H9 (cell line): ENCODE measurements around the gene PM20D1. TPM values are rescaled to one million over a fixed set of nuclear protein-coding genes. Genes with fewer than 3 reads are reported as not detected.
"Not testable (repeated sequence)": the region's sequence is repeated elsewhere in the genome, so short reads cannot be mapped to it uniquely, and the experiment has no call there.

Source experiments
- DNase-seq: peaks from one replicate; pipeline ENCODE4 v3.0.0-alpha.2; 2017
- H2AFZ ChIP-seq: one replicate; pipeline ENCODE4 v1.6.1; 2013; ENCODE audit warnings: mild to moderate bottlenecking, low read length, control low read depth, moderate library complexity
- H2AK5ac ChIP-seq: 2 replicates; pipeline ENCODE4 v1.6.1; 2013; ENCODE audit warnings: low read length, control low read depth, mixed read lengths; ENCODE audit not compliant: insufficient read length
- H2BK120ac ChIP-seq: one replicate; pipeline ENCODE4 v1.6.1; 2013; ENCODE audit warnings: low read depth, mild to moderate bottlenecking, low read length, control low read depth, inconsistent platforms; ENCODE audit not compliant: poor library complexity, severe bottlenecking
- H2BK12ac ChIP-seq: 2 replicates; pipeline ENCODE4 v1.6.1; 2013; ENCODE audit warnings: low read length, control low read depth, mixed read lengths, low read depth; ENCODE audit not compliant: insufficient read length
- H2BK15ac ChIP-seq: 2 replicates; pipeline ENCODE4 v1.6.1; 2013; ENCODE audit warnings: low read depth, low read length, control low read depth
- H2BK20ac ChIP-seq: one replicate; pipeline ENCODE4 v1.6.1; 2013; ENCODE audit warnings: low read depth, mild to moderate bottlenecking, low read length, control low read depth, inconsistent platforms; ENCODE audit not compliant: poor library complexity, severe bottlenecking
- H2BK5ac ChIP-seq: 2 replicates; pipeline ENCODE4 v1.6.1; 2013; ENCODE audit warnings: low read length, control low read depth, mixed read lengths; ENCODE audit not compliant: insufficient read length
- H3K14ac ChIP-seq: 2 replicates; pipeline ENCODE4 v1.6.1; 2013; ENCODE audit warnings: low read length, control low read depth; ENCODE audit not compliant: insufficient read depth
- H3K18ac ChIP-seq: 2 replicates; pipeline ENCODE4 v1.6.1; 2013; ENCODE audit warnings: low read depth, mild to moderate bottlenecking, mixed read lengths, low read length, control low read depth; ENCODE audit not compliant: insufficient read length
- H3K23ac ChIP-seq: 2 replicates; pipeline ENCODE4 v1.6.1; 2013; ENCODE audit warnings: low read length, control low read depth, mixed read lengths, low read depth; ENCODE audit not compliant: insufficient read length
- H3K23me2 ChIP-seq: 2 replicates; pipeline ENCODE4 v1.6.1; 2013; ENCODE audit warnings: low read depth, mild to moderate bottlenecking, mixed read lengths, low read length, control low read depth; ENCODE audit not compliant: insufficient read length, poor library complexity, severe bottlenecking
- H3K27ac ChIP-seq: 2 replicates; pipeline ENCODE4 v1.5.1; 2013; ENCODE audit warnings: low read length, control low read depth, mixed read lengths, low read depth; ENCODE audit not compliant: insufficient read length
- H3K27me3 ChIP-seq: 2 replicates; pipeline ENCODE4 v1.6.1; 2013; ENCODE audit warnings: low read length, control low read depth, inconsistent platforms; ENCODE audit not compliant: insufficient read depth
- H3K4ac ChIP-seq: 2 replicates; pipeline ENCODE4 v1.6.1; 2013; ENCODE audit warnings: low read depth, mild to moderate bottlenecking, control low read depth, inconsistent platforms, low read length, moderate library complexity
- H3K4me1 ChIP-seq: 2 replicates; pipeline ENCODE4 v1.6.1; 2013; ENCODE audit warnings: low read length, control low read depth, inconsistent platforms; ENCODE audit not compliant: insufficient read depth
- H3K4me2 ChIP-seq: 2 replicates; pipeline ENCODE4 v1.6.1; 2013; ENCODE audit warnings: low read length, control low read depth, mixed read lengths; ENCODE audit not compliant: insufficient read length, insufficient read depth
- H3K56ac ChIP-seq: 2 replicates; pipeline ENCODE4 v1.6.1; 2013; ENCODE audit warnings: low read depth, mild to moderate bottlenecking, mixed read lengths, low read length, control low read depth; ENCODE audit not compliant: insufficient read length
- H3K79me1 ChIP-seq: 2 replicates; pipeline ENCODE4 v1.6.1; 2013; ENCODE audit warnings: low read depth, mild to moderate bottlenecking, moderate library complexity, low read length, control low read depth, inconsistent platforms; ENCODE audit not compliant: insufficient read depth, poor library complexity, severe bottlenecking
- H3K79me2 ChIP-seq: 2 replicates; pipeline ENCODE4 v1.6.1; 2013; ENCODE audit warnings: low read length, control low read depth, inconsistent platforms; ENCODE audit not compliant: insufficient read depth
- H3K9ac ChIP-seq: 2 replicates; pipeline ENCODE4 v1.6.1; 2013; ENCODE audit warnings: low read length, control low read depth, mixed read lengths; ENCODE audit not compliant: insufficient read length; ENCODE audit errors: extremely low read depth
- H3K9me3 ChIP-seq: one replicate; pipeline ENCODE4 v1.6.1; 2013; ENCODE audit warnings: low read depth, low read length, inconsistent platforms; ENCODE audit not compliant: control insufficient read depth
- H3T11ph ChIP-seq: one replicate; pipeline ENCODE4 v1.6.1; 2013; ENCODE audit warnings: mild to moderate bottlenecking, low read length, control low read depth, inconsistent platforms
- H4K20me1 ChIP-seq: one replicate; pipeline ENCODE4 v1.6.1; 2013; ENCODE audit not compliant: control insufficient read depth, insufficient read length, insufficient read depth
- H4K5ac ChIP-seq: 2 replicates; pipeline ENCODE4 v1.6.1; 2013; ENCODE audit warnings: low read depth, mild to moderate bottlenecking, mixed read lengths, low read length, control low read depth; ENCODE audit not compliant: insufficient read length
- H4K8ac ChIP-seq: replicated peaks from 2 replicates; pipeline ENCODE4 v1.6.1; 2013; ENCODE audit warnings: low read length, control low read depth, mixed read lengths, low read depth; ENCODE audit not compliant: insufficient read length
- H4K91ac ChIP-seq: 2 replicates; pipeline ENCODE4 v1.6.1; 2013; ENCODE audit warnings: low read depth, mild to moderate bottlenecking, moderate library complexity, mixed read lengths, low read length, control low read depth; ENCODE audit not compliant: insufficient read length
- H3K27ac Mint-ChIP-seq, 3 experiments: 2 replicates in 2 of 3; 3 replicates in 1 of 3; pipeline ENCODE4 v1.8.0; 2020 to 2021; ENCODE audit warnings: mixed read lengths in 3 of 3, mild to moderate bottlenecking in 1 of 3, moderate library complexity in 1 of 3
- H3K27me3 Mint-ChIP-seq: 2 replicates; pipeline ENCODE4 v1.8.0; 2021; ENCODE audit warnings: low read depth, mild to moderate bottlenecking, moderate library complexity, mixed read lengths
- H3K36me3 Mint-ChIP-seq, 3 experiments: 2 replicates in 2 of 3; 3 replicates in 1 of 3; pipeline ENCODE4 v1.8.0; 2020 to 2021; ENCODE audit warnings: low read depth in 3 of 3, mixed read lengths in 3 of 3; ENCODE audit not compliant: insufficient read depth in 1 of 3
- H3K4me1 Mint-ChIP-seq, 2 experiments: 2 replicates each; pipeline ENCODE4 v1.8.0; 2020; ENCODE audit warnings: mixed read lengths in 2 of 2
- H3K4me3 Mint-ChIP-seq, 2 experiments: 2 replicates in 1 of 2; 3 replicates in 1 of 2; pipeline ENCODE4 v1.8.0; 2020 to 2021; ENCODE audit warnings: mild to moderate bottlenecking in 2 of 2, mixed read lengths in 2 of 2, moderate library complexity in 1 of 2
- H3K9me3 Mint-ChIP-seq, 2 experiments: 2 replicates in 1 of 2; 3 replicates in 1 of 2; pipeline ENCODE4 v1.8.0; 2020; ENCODE audit warnings: mild to moderate bottlenecking in 2 of 2, mixed read lengths in 2 of 2, moderate library complexity in 1 of 2
- CTCF ChIP-seq: fragments of 200-600 bp; sonication (generic); conservative IDR thresholded peaks from 3 replicates; pipeline ENCODE4 v1.8.0; 2021; ENCODE audit warnings: antibody characterized with exemption, mild to moderate bottlenecking
- WGBS: extraction: QIAGEN DNeasy Blood & Tissue Kit; methylation state at CpG from one replicate; pipeline ENCODE4 v1.1.7; 2013; ENCODE audit warnings: missing lambda C conversion rate, low lambda C conversion rate, mixed read lengths; ENCODE audit not compliant: insufficient read length; ENCODE audit errors: extremely low coverage; 5-methylcytosine and 5-hydroxymethylcytosine counted together
- total RNA-seq: library from RNA; stranded (reverse); gene quantifications from 2 replicates; pipeline ENCODE4 v1.2.1, GENCODE V29; 2021

Gene PM20D1
- total RNA-seq, 1 experiment from 2014 or later, result not detected

GRCh38 chr1:205896351-205896750 lies 46.4 kb upstream of the PM20D1 start:
- no peak for DNase-seq
- Histone ChIP-seq H3K23ac (no peak overlapping the region), H2BK5ac (no peak overlapping the region), H4K20me1 (no peaks in the 10 kb centered on the region), H4K91ac (no peak overlapping the region), H3K14ac (no peak overlapping the region), H2AFZ (no peak overlapping the region), H2BK120ac (no peak overlapping the region), H3K27me3 (no peaks in the 10 kb centered on the region), H2BK15ac (no peak overlapping the region), H3K4me1 (no peaks in the 10 kb centered on the region), H3K4me2 (no peak overlapping the region), H2AK5ac (no peak overlapping the region), H3T11ph (no peak overlapping the region), H2BK12ac (no peak overlapping the region), H3K9ac (no peak overlapping the region), H4K8ac (no peak overlapping the region), H2BK20ac (no peak overlapping the region), H3K9me3 (peaks cover 20% of the 10 kb centered on the region), H3K79me2 (no peaks in the 10 kb centered on the region), H4K5ac (no peak overlapping the region), H3K27ac (no peak overlapping the region), H3K4ac (no peak overlapping the region), H3K56ac (no peak overlapping the region), H3K79me1 (no peaks in the 10 kb centered on the region), H3K18ac (no peak overlapping the region), H3K23me2 (no peaks in the 10 kb centered on the region)
- H3K4me1 Mint-ChIP-seq, result peaks cover 9 to 11% of the 10 kb centered on the region in 2 experiments
- H3K27me3 Mint-ChIP-seq, result peaks cover 20% of the 10 kb centered on the region
- TF ChIP-seq CTCF, result no peak
- peaks cover 59 to 73% of the 10 kb centered on the region in 2 experiments for H3K9me3 Mint-ChIP-seq
- H3K36me3 Mint-ChIP-seq, result peaks cover 60 to 77% (median 67%) of the 10 kb centered on the region in 3 experiments
- no peak overlapping the region for H3K27ac Mint-ChIP-seq
- WGBS, result no CpG with 5 or more reads among the region's 1 CpG
- no peak overlapping the region; a peak in 1 of 5 replicates for H3K4me3 Mint-ChIP-seq

DNA sequence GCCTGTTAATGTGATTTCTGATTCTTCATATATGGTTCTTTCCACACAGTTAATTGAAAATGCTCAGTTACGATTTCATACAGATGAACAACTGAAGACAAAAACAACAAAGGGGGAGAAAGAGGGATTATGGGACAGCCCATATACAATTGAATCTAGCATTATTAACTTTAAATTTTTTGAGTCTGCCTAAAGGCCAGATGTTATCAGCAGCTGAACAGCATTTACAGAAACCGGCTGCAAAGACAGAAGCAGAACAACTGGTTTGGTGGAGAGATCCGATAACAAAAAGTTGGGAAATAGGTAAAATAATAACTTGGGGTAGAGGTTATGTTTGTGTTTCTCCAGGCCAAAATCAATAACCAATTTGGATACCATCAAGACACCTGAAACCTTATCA lies 44.2 kb upstream of the PM20D1 start:
- not testable (repeated sequence) for H3K4me1 ChIP-seq, H3K14ac ChIP-seq, H2BK120ac ChIP-seq, H4K5ac ChIP-seq, H2AK5ac ChIP-seq, H3K79me2 ChIP-seq, H3K27me3 Mint-ChIP-seq, H3K4me3 Mint-ChIP-seq, H3K27me3 ChIP-seq, H3T11ph ChIP-seq, H3K27ac Mint-ChIP-seq, H4K8ac ChIP-seq, H3K18ac ChIP-seq, H3K23ac ChIP-seq, H3K9ac ChIP-seq, H2BK12ac ChIP-seq, H2BK15ac ChIP-seq, H3K56ac ChIP-seq, H3K4ac ChIP-seq, H3K23me2 ChIP-seq, H3K79me1 ChIP-seq, H4K20me1 ChIP-seq, H3K27ac ChIP-seq, H2AFZ ChIP-seq, H3K4me2 ChIP-seq, H2BK20ac ChIP-seq, H4K91ac ChIP-seq, H2BK5ac ChIP-seq, DNase-seq
- Mint-ChIP-seq H3K36me3 (peaks cover 73 to 81% (median 76%) of the 10 kb centered on the region in 3 experiments), H3K4me1 (peaks cover 9 to 11% of the 10 kb centered on the region in 2 experiments), H3K9me3 (peaks cover 61 to 67% of the 10 kb centered on the region in 2 experiments)
- peaks cover 14% of the 10 kb centered on the region for H3K9me3 ChIP-seq
- WGBS, result no CpG with 5 or more reads among the region's 3 CpGs
